GM10248 (cell line): Measurements from ENCODE around the gene C4orf51.

Experiments
- CTCF ChIA-PET: fragments of 300-600 bp; sonication (Branson Sonifier 250); formaldehyde crosslinking; extraction: SDS; loops from one replicate; lab custom pipeline; 2021; ENCODE audit warnings: antibody characterized with exemption; lab: Yijun Ruan, JAX
- POLR2A ChIA-PET: fragments of 350-650 bp; sonication (Branson Sonifier 250); formaldehyde crosslinking; extraction: SDS; loops from one replicate; lab custom pipeline; 2020; ENCODE audit warnings: antibody characterized with exemption; lab: Yijun Ruan, JAX
- DNase-seq: peaks from one replicate; pipeline ENCODE4 v3.0.0; 2012; ENCODE audit errors: extremely low spot score
- CTCF ChIP-seq: IDR thresholded peaks from 2 replicates; pipeline ENCODE4 v1.5.1; 2012; ENCODE audit warnings: mild to moderate bottlenecking, low read depth; ENCODE audit errors: extremely low read depth, missing control alignments, control extremely low read depth

Gene C4orf51

GRCh38 chr4:145730026-145730425 lies 50.1 kb downstream of the C4orf51 start:
- no peak for TF ChIP-seq CTCF
- DNase-seq: no peak
- ChIA-PET CTCF (no interaction called here), POLR2A (no interaction called here)

- CTCF ChIA-PET: no interaction called here
- no peak for DNase-seq
- POLR2A ChIA-PET: no interaction called here
- no peak for TF ChIP-seq CTCF
Observed at GRCh38 chr4:145731028-145731427, 51.1 kb downstream of the C4orf51 start.

DNA sequence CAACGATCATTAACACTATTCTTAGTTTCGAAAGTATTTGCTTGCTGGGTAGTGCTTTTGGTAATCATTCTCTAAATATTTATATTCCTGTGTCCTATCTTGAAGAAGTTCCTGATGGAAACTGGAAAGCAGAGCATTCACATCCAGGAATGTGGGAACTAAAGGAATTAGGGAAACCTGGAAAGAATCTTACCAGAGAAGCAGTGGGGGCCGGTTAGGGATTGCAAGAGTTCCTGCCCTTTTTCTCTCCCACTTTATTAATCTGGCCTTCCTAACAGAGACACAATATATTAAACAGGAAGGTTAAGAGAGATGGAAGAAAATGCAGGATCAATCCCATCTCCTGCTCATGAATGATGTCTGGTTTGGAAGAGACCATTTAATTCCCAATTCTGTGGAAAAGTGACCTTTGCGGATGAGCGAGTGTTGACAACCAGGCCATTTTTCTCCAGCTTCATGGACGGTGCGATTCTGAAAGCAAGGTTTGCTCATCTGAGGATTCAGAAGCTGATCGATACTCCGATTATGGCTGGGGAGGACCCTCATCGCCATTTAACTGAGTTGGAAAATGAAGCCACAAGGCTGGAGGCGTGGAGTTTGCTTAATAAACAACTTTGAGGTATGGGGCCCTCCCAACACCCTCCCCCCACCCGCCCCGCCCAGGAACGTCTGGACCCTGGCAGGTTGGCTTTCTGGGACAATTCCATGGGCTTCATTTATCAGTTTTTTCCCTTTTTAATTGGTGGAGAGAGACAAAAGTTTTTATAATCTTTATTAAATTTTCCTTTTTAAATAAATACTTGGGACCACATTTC lies 52.3 kb downstream of the C4orf51 start:
- ChIA-PET CTCF (no interaction called here), POLR2A (no interaction called here)
- no peak for TF ChIP-seq CTCF
- no peak for DNase-seq

- ChIA-PET CTCF (no interaction called here), POLR2A (no interaction called here)
- DNase-seq: peak; percentile 95
- TF ChIP-seq CTCF: no peak
Observed at GRCh38 chr4:145732895-145733880, 53.2 kb downstream of the C4orf51 start.

DNA sequence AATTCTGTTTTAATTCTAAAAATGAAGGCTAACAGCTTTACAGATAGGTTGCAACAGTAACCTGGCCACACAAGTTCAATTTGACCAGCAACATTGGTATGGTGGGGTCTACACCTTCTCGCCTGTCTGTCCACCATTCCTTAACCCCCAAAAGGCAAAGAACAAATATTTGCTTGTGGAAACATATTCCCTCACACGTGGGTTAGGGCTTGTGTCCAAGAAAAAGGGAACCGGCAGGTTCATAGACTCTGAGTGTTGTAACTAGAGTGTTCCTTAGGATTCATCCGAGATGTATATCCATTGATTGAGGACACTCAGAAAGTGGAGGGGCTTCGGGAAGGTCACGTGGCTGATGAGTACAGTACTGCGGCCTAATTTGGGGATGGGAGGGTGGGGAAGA lies 54.1 kb downstream of the C4orf51 start:
- CTCF ChIA-PET: no interaction called here
- TF ChIP-seq CTCF: no peak
- no peak for DNase-seq
- POLR2A ChIA-PET: no interaction called here

GRCh38 chr4:145734576-145735346 lies 54.8 kb downstream of the C4orf51 start:
- POLR2A ChIA-PET: no interaction called here
- TF ChIP-seq CTCF: no peak
- CTCF ChIA-PET: no interaction called here
- DNase-seq: peak; percentile 38
